Right cardiac atrium (tissue), 5 donors: ENCODE data around the gene SDF2L1. TPM values are rescaled to one million over a fixed set of nuclear protein-coding genes. Genes with fewer than 3 reads are reported as not detected.
A peak's percentile ranks its signal among the peaks of the same experiment; 100 is the strongest.
"Not testable (repeated sequence)": the region's sequence is repeated elsewhere in the genome, so short reads cannot be mapped to it uniquely, and the experiment has no call there.

Experiments
- ATAC-seq, 2 donors: fragments of 200-7000 bp; cut with Tn5 transposase; one replicate each; pipeline versions ENCODE4 v1.8.0 to v1.9.1; 2020; ENCODE audit warnings: moderate library complexity in 2 of 2, mild to moderate bottlenecking in 1 of 2
- DNase-seq, 3 donors: peaks; one replicate each; pipeline ENCODE4 v3.0.0-alpha.2; 2020
- H3K27ac ChIP-seq: one replicate; pipeline ENCODE4 v1.5.1; 2013; ENCODE audit warnings: mild to moderate bottlenecking, low read length, control low read depth, moderate library complexity
- H3K27me3 ChIP-seq: one replicate; pipeline ENCODE4 v1.6.1; 2013; ENCODE audit not compliant: control insufficient read depth, insufficient read depth
- H3K4me1 ChIP-seq: one replicate; pipeline ENCODE4 v1.6.1; 2013; ENCODE audit warnings: low read length; ENCODE audit not compliant: control insufficient read depth, insufficient read depth
- H3K4me3 ChIP-seq: one replicate; pipeline ENCODE4 v1.5.1; 2013; ENCODE audit warnings: low read length, control low read depth
- H3K9me3 ChIP-seq: one replicate; pipeline ENCODE4 v1.6.1; 2013; ENCODE audit warnings: low read length; ENCODE audit not compliant: control insufficient read depth
- WGBS: extraction: QIAGEN DNeasy Blood & Tissue Kit; methylation state at CpG from one replicate; pipeline ENCODE4 v1.1.7; 2013; 5-methylcytosine and 5-hydroxymethylcytosine counted together
- intact Hi-C, 4 donors: fragments of 100-400 bp; cut with DNase I; formaldehyde crosslinking; loops; one replicate each; pipeline versions ENCODE4 v1.11.0 to v1.14.0; 2022 to 2023
- polyA plus RNA-seq: library from polyadenylated mRNA; stranded (reverse); fragments of 200-250 nt; gene quantifications from one replicate; pipeline ENCODE4 v1.2.3, GENCODE V29; 2013
- total RNA-seq, 4 donors: library from RNA; stranded (reverse); fragmentation: NEBNext Ultra II Directional; extraction: Animal tissue kit (Norgen Biotek cat#: 25700); gene quantifications; one replicate each; pipeline ENCODE4 v1.2.1, GENCODE V29; 2021
- donor health status: healthy with polysubstance abuse.
- donor health status: DM: no; HTN: yes; CAD: no.
- donor health status: DM: no; HTN: no; CAD: no.
- donor health status: DM: no; HTN: yes; CAD: no; lungs with severe emphysema.
- donor health status: DM: yes; HTN: yes; CAD: no.

The SDF2L1 gene
- total and polyA plus RNA-seq, 5 donors: 14.4 to 37.5 (median 34.9) TPM

- ATAC-seq: peak; percentile 8
- intact Hi-C loops: no loop called here
- 91% methylated on average over 12 of the region's 12 CpGs for WGBS
Observed at GRCh38 chr22:21673534-21674321, 31.6 kb downstream of the SDF2L1 start.

GRCh38 chr22:21674638-21675245, 32.6 kb downstream of the SDF2L1 start:
- DNase-seq: peak in 1 of 3 donors; percentile 21
- WGBS: 95% methylated on average over 12 of the region's 12 CpGs
- Histone ChIP-seq H3K9me3 (no peaks in the 10 kb centered on the region), H3K4me1 (peaks cover 2% of the 10 kb centered on the region), H3K27ac (no peak overlapping the region), H3K4me3 (no peak overlapping the region), H3K27me3 (no peaks in the 10 kb centered on the region)
- intact Hi-C loops: no loop called here
- no peak for ATAC-seq

More at GRCh38 chr22:21673534-21674321, 31.6 kb downstream of the SDF2L1 start:
- Histone ChIP-seq H3K4me3 (no peak overlapping the region), H3K9me3 (no peaks in the 10 kb centered on the region), H3K27me3 (no peaks in the 10 kb centered on the region), H3K27ac (no peak overlapping the region), H3K4me1 (peaks cover 2% of the 10 kb centered on the region)
- DNase-seq: peak in 1 of 3 donors; percentile 21

DNA sequence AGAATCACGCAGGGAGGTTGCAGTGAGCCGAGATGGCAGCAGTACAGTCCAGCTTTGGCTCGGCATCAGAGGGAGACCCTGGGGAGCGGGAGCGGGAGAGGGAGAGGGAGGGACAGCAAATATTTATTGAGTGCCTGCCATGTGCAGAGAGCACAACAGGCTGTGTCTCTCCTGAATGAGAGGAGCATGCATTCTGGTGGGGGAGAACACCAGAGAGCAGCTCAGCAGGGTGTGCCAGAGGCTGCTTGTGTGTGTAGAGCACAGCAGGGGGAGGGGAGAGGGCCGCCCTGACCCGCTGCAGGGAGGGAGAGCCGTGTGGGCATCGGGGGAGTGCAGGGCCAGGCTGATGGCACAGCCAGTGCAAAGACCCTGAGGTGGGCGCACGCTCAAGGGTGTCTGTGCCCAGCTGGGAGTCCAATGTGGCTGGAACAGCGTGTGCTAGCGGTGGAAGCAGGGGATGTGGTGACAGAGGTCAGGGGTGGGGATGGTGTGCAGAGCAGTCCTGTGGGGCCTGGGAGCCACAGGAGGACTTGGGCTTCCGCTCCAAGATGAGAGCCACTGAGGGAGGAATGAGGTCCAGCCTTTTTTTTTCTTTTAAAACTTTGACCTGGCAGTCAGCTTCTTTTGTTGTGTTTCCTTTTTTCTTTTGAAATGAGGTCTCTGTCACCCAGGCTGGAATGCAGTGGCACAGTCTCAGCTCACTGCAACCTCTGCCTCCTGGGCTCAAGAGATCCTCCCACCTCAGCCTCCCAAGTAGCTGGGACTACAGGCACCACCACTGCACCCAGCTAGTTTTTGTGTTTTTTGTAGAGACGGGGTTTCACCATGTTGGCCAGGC, 35.7 kb downstream of the SDF2L1 start:
- 79% methylated on average over 15 of the region's 15 CpGs for whole genome bisulfite sequencing
- DNase-seq (peak in 2 of 3 donors; percentile 66 to 76), ATAC-seq (peak in 1 of 2 donors; percentile 50)
- Histone ChIP-seq H3K27me3 (no peaks in the 10 kb centered on the region), H3K4me3 (no peak overlapping the region), H3K27ac (no peak overlapping the region), H3K9me3 (no peaks in the 10 kb centered on the region), H3K4me1 (no peaks in the 10 kb centered on the region)
- intact Hi-C loops: no loop called here

- H3K4me3 ChIP-seq, H3K27me3 ChIP-seq, H3K9me3 ChIP-seq, ATAC-seq, H3K27ac ChIP-seq, intact Hi-C loops, H3K4me1 ChIP-seq: not testable (repeated sequence)
- 96% methylated on average over 12 of the region's 12 CpGs for WGBS
- DNase-seq: peak in 1 of 3 donors; percentile 12
Observed at GRCh38 chr22:21678842-21679241, 36.7 kb downstream of the SDF2L1 start.

DNA sequence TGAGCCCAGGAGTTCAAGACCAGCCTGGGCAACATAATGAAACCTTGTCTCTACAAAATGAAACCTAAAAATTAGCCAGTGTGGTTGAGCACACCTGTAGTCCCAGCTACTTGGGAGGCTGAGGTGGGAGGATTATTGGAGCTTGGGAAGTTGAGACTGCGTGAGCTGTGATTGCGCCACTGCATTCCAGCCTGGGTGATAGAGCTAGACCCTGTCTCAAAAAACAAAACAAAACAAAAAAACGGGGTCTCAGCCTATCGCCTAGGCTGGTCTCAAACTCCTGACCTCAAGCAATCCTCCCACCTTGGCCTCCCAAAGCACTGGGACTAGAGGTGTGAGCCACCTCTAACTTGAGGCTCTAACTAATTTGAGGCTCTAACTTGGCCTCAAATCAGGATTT, 37.3 kb downstream of the SDF2L1 start:
- Histone ChIP-seq H3K4me3 (no peak overlapping the region), H3K27ac (no peak overlapping the region), H3K27me3 (no peaks in the 10 kb centered on the region), H3K4me1 (no peaks in the 10 kb centered on the region), H3K9me3 (no peaks in the 10 kb centered on the region)
- ATAC-seq (no peak), DNase-seq (no peak)
- intact Hi-C loops: no loop called here
- 78% methylated on average over 4 of the region's 4 CpGs for WGBS

DNA sequence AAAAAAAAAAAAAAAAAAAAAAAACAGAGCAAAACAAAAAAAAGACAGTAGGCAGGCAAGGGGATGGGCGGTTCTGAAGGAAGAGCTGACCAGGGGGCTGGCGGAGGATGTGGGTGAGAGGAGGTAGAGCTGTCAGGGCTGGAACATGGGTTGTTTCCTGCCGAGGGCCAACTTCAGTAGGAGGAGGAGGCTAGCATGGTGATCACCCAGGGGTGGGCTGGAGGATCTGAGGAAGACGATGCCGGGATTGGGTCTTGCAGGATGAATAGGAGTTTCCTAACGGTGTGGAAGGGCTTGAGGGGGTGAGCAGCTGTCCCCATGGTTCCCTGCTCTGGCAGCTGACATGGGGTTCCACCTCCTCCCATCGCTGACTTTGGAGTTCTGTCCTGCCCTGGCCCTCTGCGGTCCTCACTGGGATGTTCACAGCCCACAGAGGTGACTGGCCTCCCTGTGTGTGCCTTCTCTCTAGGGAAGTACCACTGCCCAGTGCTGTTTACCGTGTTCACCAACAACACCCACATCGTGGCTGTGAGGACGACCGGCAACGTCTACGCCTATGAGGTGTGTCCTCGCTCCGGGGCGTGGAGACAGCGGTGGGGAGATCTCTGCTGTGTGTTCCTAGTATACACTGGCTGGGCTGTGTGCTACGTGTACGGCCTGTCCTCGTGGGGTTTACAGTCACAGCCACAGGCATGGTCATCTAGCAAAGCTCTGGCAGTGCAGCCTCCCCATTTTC, 38.9 kb downstream of the SDF2L1 start:
- intact Hi-C loops: no loop called here
- H3K27me3 ChIP-seq: no peaks in the 10 kb centered on the region
- no peak overlapping the region for H3K27ac ChIP-seq
- no peaks in the 10 kb centered on the region for H3K9me3 ChIP-seq
- no peak overlapping the region for H3K4me3 ChIP-seq
- 92% methylated on average over 21 of the region's 21 CpGs for WGBS
- no peaks in the 10 kb centered on the region for H3K4me1 ChIP-seq
- DNase-seq: peak in 1 of 3 donors; percentile 2
- peak in 1 of 2 donors; percentile 19 for ATAC-seq

GRCh38 chr22:21681566-21682370, 39.7 kb downstream of the SDF2L1 start:
- ATAC-seq (no peak), DNase-seq (peak in 1 of 3 donors; percentile 46)
- H3K4me1 ChIP-seq: no peaks in the 10 kb centered on the region
- intact Hi-C loops: no loop called here
- H3K4me3 ChIP-seq: no peak overlapping the region
- H3K27me3 ChIP-seq: no peaks in the 10 kb centered on the region
- 86% methylated on average over 24 of the region's 24 CpGs for WGBS
- H3K9me3 ChIP-seq: no peaks in the 10 kb centered on the region
- no peak overlapping the region for H3K27ac ChIP-seq

DNA sequence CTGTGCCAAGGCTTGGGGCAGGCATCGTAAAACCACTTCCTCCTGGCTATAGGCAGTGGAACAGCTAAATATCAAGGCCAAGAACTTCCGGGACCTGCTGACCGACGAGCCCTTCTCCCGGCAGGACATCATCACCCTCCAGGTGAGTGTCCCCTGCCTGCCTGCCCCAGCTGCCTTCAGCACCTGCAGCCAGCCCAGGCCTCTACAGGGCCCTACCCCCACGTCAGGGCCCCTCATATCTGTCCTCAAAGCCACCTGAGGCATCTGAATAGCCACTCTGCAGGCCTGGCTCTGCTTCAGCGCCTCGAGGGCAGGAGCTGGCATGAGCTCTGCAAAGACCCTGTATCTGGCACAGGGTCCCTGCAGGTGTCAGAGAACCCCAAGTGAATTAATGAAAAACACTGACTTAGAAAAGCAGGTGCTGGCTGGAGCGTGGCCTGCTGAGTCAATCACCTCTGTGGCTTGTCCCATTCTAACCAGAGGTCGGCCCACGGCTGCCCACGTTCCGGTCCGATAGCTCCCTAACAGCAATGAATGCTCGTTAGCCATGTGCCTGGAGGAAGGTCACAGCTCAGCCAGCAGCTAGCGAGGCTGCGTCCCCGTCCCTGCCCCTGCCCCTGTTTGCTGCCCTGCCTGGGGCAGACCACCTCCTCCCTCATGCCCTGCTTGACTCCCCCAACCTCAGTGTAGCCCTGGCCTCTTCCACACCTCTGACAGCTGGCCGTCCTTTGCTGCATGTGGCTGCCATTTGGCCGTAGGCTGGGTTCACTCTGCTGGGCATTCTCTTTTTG, 40.5 kb downstream of the SDF2L1 start:
- peak in 1 of 3 donors; percentile 49 for DNase-seq
- Histone ChIP-seq H3K4me3 (no peak overlapping the region), H3K9me3 (no peaks in the 10 kb centered on the region), H3K4me1 (no peaks in the 10 kb centered on the region), H3K27ac (no peak overlapping the region), H3K27me3 (no peaks in the 10 kb centered on the region)
- no peak for ATAC-seq
- intact Hi-C loops: no loop called here
- WGBS: 92% methylated on average over 20 of the region's 20 CpGs

DNA sequence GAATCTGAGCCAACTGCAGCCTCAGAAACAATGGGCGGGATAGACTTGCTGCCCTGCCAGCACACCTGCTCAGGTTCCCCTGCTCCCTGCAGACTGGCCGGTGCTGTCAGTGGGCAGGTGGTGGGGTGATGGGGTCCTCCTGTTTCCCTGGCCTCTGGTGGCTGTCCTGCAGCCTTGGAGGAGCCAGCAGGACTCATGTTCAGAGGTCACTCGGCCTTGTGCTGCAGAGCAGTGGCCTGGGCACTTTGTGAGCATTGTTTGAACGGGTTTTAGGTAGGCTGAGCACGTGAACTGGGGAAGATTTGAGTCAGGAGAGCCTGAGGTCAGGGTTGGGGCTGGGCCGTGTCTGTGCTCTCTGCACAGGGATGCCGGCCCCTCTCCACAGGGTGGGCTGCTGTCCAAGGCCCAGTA, 41.3 kb downstream of the SDF2L1 start:
- intact Hi-C loops: no loop called here
- 95% methylated on average over 7 of the region's 7 CpGs for WGBS
- H3K9me3 ChIP-seq: no peaks in the 10 kb centered on the region
- no peaks in the 10 kb centered on the region for H3K4me1 ChIP-seq
- ATAC-seq (no peak), DNase-seq (peak in 1 of 3 donors; percentile 23)
- no peak overlapping the region for H3K4me3 ChIP-seq
- H3K27ac ChIP-seq: no peak overlapping the region
- H3K27me3 ChIP-seq: no peaks in the 10 kb centered on the region
